Gastrocnemius medialis (tissue), 4 donors: ENCODE data around the gene ZNF521.

Experiments
- POLR2A ChIP-seq, 2 donors: fragments of 450-650 bp; IDR thresholded peaks; one replicate each; pipeline ENCODE4 v1.6.1; 2017; ENCODE audit warnings: antibody characterized with exemption in 2 of 2, mild to moderate bottlenecking in 2 of 2, moderate library complexity in 2 of 2
- TF ChIP-seq, protein P1 (sequence below), 5 experiments: fragments of 450-650 bp in 3 of 5; fragments of 200-600 bp in 2 of 5; sonication (generic) in 2 of 5; IDR thresholded peaks in 4 of 5; conservative IDR thresholded peaks in 1 of 5; 1 replicate in 4 of 5; 2 replicates in 1 of 5; pipeline ENCODE4 v1.5.1; 2016 to 2019; ENCODE audit warnings: antibody characterized with exemption in 5 of 5, mild to moderate bottlenecking in 3 of 5, moderate library complexity in 3 of 5

DNA sequence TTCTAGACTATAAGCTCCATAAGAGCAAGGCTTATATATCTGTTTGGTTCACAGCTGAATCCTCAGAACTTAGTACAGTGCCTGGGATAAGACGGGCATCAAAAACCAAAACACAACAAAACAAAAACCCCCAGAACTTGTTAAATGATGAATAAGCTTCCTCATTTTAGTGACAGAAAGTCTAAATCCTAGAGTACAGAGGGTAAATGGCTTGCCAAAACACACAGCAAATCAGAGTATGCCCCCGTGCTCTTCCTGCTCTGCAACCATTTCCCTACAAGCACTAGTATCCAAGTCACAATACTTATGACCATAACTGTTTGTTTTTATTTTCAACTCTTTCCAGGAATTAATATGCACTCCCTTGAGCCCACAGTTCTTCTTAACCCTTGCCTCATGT, 10.1 kb downstream of the ZNF521 start:
- TF ChIP-seq, protein P1, sequence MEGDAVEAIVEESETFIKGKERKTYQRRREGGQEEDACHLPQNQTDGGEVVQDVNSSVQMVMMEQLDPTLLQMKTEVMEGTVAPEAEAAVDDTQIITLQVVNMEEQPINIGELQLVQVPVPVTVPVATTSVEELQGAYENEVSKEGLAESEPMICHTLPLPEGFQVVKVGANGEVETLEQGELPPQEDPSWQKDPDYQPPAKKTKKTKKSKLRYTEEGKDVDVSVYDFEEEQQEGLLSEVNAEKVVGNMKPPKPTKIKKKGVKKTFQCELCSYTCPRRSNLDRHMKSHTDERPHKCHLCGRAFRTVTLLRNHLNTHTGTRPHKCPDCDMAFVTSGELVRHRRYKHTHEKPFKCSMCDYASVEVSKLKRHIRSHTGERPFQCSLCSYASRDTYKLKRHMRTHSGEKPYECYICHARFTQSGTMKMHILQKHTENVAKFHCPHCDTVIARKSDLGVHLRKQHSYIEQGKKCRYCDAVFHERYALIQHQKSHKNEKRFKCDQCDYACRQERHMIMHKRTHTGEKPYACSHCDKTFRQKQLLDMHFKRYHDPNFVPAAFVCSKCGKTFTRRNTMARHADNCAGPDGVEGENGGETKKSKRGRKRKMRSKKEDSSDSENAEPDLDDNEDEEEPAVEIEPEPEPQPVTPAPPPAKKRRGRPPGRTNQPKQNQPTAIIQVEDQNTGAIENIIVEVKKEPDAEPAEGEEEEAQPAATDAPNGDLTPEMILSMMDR (IDR thresholded peaks at IDR 0.05 in 4 of 5, conservative IDR thresholded peaks at IDR 0.05 in 1 of 5): no peak
- no peak for TF ChIP-seq POLR2A (IDR thresholded peaks at IDR 0.05)
